Activated naive CD8-positive, alpha-beta T cell treated with anti-CD3 and anti-CD28 coated beads, Interleukin-2, amount 50 U/mL, for 16 hours (primary cell): Measurements from ENCODE around the gene STAG3.
"Not testable (repeated sequence)": the region's sequence is repeated elsewhere in the genome, so short reads cannot be mapped to it uniquely, and the experiment has no call there.

ENCODE experiments used
- DNase-seq: peaks from one replicate; pipeline ENCODE4 v3.0.0-alpha.2; 2020; ENCODE audit warnings: low read depth, low spot score

Gene STAG3

DNA sequence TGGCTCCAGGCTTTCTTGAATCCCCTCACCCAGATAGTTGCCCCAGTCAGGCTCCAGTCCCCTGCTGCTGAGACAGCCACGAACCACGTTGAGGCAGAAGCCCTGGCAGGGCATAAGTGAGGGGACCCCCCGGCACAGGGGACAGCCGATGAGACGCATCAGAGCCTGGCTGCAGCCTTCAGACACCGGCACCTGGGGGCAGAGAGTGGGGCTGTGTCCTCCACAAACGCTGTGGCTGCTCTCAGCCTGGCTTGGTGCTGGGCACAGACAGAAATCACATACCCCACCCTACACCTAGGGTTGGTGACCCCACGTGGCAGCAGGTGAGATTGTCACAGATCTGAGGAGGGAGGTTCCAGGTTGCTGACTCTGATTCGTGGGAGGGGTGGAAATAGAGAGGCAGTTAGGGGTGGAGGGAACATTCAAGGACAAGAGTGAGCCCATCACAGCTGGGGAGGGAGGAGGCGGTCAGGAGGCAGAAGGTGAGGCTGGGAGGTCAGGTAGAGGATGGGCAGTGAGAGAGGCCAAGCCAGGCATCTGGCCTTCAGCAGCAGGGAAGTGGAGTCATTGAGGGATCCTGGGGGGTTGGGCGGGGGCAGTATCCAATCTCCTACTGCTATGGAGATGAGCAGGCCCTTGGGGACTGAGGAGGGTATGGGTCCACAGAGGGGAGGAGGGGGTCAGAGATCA is 3.8 kb upstream of the STAG3 start:
- no peak for DNase-seq

DNA sequence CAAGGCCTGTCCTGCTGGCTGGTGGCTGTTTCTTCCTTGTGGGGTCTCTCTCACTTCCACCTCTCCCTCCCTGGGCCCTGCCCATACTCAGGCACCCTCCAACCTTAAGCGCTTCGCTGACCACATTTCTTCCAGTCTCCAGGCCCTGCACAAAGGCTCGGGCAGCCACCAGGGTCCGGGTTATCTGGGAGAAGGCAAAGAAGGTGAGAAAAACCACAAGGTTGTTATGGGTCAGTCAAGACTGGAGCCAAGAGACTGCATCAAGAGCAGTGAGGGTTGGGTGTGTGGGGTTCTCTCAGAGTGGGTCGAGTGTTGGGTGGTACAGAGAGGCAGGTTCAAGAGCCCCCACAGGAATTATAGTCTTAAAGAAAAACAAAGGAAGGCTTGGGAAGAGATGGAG is 3.1 kb upstream of the STAG3 start:
- no peak for DNase-seq

- no peak for DNase-seq
Observed at GRCh38 chr7:100175296-100175935, 2.3 kb upstream of the STAG3 start.

DNA sequence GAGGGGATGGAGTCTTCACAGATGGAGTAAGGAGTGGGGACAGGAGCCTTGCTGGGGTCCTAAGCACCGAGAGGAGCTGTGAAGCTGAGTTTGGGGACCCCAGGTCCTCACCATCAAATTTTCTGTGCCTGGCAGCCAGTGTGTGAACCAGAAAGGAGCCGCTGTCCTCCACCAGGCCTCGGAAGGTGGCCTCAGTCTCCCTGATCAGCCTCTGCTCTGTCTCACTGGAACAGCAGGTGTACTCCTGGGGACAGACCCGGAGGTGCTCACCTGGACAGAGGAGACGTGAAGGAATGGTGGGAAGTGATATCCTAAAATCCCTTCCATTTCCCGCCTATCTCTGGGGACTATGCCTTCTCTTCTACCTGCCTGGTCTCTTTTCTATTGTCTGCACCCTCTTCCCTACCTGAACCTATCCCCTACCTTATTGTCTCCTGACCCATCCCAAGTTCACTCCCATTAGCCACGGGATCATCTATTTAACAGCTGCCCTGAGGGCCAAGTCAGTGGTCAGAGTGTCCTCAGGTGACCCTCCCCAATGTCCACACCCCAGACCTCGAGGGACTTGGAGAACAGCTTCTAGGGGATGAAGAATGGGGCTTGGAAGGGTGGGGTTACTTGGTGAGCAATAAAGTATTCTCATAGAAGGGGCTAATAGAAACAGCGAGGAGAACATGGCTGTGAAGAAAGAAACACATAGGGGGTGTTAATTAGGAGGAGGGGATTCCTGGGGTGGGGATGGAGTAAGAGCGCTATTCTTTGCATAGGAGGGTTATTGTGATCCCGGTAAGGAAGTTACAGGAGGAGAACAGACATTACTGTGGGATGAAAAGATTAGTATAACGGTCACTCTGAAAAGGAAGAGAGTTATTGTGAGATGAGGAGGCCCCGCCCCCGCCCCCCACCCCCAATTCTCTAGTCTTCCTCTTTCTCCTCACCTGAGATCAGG is 1.3 kb upstream of the STAG3 start:
- DNase-seq, result no peak

DNA sequence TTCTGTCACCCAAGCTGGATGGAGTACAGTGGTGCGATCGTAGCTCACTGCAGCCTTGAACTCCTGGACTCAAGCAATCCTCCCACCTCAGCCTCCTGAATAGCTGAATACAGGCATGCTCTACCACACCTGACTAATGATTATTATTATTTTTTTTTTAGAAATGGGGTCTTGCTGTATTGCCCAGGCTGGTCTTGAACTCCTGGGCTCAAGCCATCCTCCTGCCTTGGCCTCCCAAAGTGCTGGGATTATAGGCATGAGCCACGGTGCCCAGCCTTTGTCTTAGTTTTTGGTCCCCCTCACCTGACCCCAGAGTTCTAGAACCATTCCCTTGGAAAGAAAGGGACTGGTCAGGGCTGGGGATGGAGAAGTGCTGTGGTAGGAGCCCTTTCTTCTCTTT is 2.4 kb downstream of the STAG3 start:
- not testable (repeated sequence) for DNase-seq

DNA sequence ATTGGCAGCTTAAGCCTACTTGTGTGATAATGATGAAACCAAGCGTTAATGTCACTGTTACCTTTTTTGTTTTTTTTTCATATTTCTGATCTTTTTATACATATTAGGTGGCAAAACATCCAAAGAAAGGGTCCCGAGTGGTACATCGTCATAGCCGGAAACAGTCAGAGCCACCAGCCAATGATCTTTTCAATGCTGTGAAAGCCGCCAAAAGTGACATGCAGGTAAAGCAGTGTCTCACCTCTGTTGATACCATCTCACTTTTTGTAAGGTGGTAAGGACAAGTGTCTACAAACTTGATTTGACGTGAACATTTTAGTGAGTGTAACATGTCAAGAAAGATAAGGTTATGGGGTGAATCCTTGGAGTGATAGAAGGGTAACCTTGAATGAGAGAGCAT is 4.9 kb downstream of the STAG3 start:
- not testable (repeated sequence) for DNase-seq

DNA sequence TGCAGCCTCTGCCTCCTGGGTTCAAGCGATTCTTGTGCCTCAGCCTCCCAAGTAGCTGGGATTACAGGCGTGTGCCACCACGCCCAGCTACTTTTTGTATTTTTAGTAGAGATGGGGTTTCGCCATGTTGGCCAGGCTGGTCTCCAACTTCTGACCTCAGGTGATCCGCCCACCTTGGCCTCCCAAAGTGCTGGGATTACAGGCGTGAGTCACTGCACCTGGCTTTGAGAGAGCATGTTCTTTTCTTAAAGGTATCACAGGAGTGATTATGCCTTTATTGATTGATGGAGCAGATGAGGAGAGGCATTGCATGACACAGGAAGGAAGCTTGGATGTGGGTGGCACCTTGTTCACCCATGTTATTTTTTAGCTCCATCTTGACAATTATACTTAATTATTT is 5.4 kb downstream of the STAG3 start:
- DNase-seq, result not testable (repeated sequence)

DNA sequence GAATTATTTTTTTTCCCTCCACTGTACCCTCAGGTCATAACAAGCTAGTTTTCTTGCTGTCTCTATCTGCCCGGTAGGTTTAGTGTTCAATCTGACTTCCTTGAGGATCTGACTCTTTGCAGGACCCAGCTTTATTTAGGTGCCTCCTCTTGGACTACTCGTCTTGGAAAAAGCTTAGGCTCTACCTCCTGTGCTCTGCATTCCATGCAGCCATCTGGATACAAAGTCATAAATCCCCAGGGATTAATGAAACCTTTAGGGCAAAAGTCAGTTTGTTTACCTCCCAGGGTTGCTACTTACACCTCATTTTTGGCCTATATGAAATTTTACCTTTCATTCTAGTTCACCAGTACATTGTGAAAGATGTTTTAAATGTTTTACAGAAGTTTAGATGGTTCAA is 8.0 kb downstream of the STAG3 start:
- DNase-seq, result no peak

DNA sequence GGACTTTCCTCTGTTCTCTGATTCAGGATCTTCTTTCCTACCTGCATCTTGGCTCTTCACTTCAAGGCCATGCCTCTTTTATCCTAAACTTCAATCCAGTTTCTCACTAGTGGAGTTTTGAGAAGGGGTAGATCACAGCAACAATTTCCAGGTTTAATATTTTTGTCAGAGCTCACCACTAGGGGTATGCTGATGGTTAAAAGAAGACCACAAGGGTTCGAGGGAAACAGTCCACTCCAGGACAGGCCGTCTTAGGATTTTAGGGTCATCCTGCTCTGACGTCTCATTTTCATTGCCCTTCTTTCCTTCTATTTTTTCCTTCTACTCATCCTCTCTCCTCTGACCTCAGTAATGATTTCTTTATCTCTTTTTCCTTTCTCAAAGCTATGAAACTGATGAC is 11.3 kb downstream of the STAG3 start:
- DNase-seq, result no peak

- no peak for DNase-seq
Observed at GRCh38 chr7:100190048-100190711, 12.5 kb downstream of the STAG3 start.

GRCh38 chr7:100191775-100192174 is 14.1 kb downstream of the STAG3 start:
- DNase-seq, result no peak

DNA sequence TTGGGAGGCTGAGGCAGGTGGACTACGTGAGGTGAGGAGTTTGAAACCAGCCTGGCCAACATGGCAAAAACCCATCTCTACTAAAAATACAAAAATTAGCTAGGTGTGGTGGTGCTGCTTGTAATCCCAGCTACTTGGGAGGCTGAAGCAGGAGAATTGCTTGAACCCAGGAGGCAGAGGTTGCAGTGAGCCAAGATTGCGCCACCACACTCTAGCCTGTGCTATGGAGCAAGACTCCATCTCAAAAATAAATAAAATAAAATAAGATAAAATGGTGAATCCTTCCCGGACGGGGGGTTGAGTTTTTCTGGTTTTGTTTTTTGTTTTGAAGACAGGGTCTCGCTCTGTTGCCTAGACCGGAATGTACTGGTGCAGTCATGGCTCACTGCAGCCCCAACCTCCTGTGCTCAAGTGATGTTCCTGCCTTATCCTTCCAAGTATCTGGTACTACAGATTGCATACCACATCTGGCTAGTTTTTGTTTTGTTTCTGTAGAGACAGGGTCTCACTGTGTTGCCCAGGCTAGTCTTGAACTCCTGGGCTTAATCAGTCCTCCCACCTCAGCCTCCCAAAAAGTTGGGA is 14.7 kb downstream of the STAG3 start:
- not testable (repeated sequence) for DNase-seq

DNA sequence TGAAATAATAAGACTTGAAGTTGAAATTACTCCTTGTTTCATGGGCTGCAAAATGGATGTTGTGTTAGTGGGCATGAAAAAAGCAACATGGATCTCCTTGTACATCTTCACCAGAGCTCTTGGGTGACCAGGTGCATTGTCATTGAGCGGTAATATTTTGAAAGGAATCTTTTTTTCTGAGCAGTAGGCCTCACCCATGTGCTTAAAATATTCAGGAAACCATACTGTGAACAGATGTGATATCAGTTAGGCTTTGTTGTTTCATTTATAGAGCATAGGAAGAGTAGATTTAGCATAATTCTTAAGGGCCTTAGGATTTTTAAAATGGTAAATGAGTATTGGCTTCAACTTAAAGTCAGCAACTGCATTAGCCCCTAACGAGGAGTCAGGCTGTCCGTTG is 15.3 kb downstream of the STAG3 start:
- no peak for DNase-seq

GRCh38 chr7:100195222-100195621 is 17.5 kb downstream of the STAG3 start:
- DNase-seq, result no peak

DNA sequence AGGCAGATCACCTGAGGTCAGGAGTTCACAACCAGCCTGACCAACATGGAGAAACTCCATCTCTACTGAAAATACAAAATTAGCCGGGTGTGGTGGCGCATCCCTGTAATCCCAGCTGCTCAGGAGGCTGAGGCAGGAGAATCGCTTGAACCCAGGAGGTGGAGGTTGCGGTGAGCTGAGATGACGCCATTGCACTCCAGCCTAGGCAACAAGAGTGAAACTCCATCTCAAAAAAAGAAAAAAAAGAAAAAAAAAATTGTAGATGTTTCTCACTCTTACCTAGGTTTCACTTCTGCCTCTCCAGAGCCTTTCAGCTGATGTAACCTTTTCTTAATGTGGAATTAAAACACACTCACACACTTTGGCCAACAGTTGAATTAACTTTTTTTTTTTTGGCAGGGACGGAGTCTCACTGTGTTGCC is 18.2 kb downstream of the STAG3 start:
- DNase-seq, result not testable (repeated sequence)

DNA sequence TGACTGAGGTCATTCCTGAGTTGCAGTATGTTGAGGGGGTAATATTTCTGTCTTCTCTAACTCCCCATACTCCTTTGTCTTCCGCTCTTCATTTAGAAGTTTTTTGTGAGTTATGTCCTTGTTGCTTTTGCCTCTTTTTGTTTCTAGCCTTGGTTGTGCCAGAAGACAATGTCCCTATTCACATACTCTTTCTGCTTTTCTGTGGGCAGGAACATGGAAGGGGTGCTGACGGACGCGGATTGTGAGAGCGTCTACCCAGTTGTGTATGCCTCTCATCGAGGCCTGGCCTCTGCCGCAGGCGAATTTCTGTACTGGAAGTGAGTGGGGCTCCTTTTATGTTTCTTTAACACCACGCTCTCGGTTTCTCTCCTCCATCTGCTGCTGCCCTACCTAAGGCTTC is 20.5 kb downstream of the STAG3 start:
- DNase-seq, result no peak

GRCh38 chr7:100200693-100201092 is 23.0 kb downstream of the STAG3 start:
- DNase-seq, result no peak

GRCh38 chr7:100204454-100204853 is 26.7 kb downstream of the STAG3 start:
- DNase-seq, result no peak

DNA sequence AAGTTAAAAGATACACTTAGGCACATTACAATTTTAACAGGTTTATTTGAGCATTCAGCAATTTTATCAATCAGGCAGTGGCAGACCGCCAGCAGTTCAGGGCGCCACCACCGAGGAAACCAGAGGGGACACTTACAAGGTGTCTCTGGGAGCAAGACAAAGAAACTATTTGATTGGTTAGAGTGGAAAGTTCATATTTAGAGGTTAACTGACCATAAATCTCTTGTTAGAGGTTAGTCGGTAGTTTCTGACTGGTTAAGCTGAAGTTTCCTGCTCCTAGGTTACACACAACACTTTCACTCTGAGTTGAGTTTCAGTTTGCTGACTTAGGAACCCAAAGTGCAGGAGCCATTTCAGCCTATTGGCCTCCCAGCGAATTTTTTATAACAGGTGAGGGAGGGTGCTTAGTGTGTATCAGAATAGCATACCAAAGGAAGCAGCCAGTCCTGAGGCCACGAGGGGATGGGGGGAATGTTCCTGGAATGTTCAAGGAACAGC is 31.2 kb downstream of the STAG3 start:
- no peak for DNase-seq

- DNase-seq, result no peak
Observed at GRCh38 chr7:100209493-100209892, 31.8 kb downstream of the STAG3 start.

- no peak for DNase-seq
Observed at GRCh38 chr7:100210805-100211204, 33.1 kb downstream of the STAG3 start.
